K562 (cell line): ENCODE measurements around the gene RGS13. TPM values are rescaled to one million over a fixed set of nuclear protein-coding genes. Genes with fewer than 3 reads are reported as not detected.

Source experiments
- ATAC-seq: fragments of 200-7000 bp; cut with Tn5 transposase; 3 replicates; pipeline ENCODE4 v1.9.1; 2020; ENCODE audit warnings: moderate library complexity
- BruUV-seq: library from RNA; stranded (reverse); fragments of 400-500 nt; replicated peaks from 2 replicates; lab custom pipeline; 2021; lab: Mats Ljungman, UMichigan
- CTCF ChIA-PET: fragments of 300-600 bp; formaldehyde crosslinking; extraction: SDS; loops from one replicate; lab custom pipeline; 2021; ENCODE audit warnings: low intra/inter-chr PET ratio; lab: Yijun Ruan, JAX
- POLR2A ChIA-PET: fragments of 300-600, 350-650 bp; sonication (Branson Sonifier 250); formaldehyde crosslinking; extraction: SDS; loops from one replicate; lab custom pipeline; 2021; ENCODE audit warnings: antibody characterized with exemption, inconsistent platforms; lab: Yijun Ruan, JAX
- DNase-seq, 4 experiments: peaks; one replicate each; pipeline versions ENCODE4 v3.0.0 to v3.0.0-alpha.2; 2011 to 2018; ENCODE audit warnings: low spot score in 3 of 4, mixed read lengths in 3 of 4; ENCODE audit errors: extremely low read depth in 1 of 4
- FAIRE-seq: peaks from 2 replicates; lab custom pipeline; 2011; peaks lifted over from hg19 to GRCh38; lab: Jason Lieb, UNC
- H2AFZ ChIP-seq: 2 replicates; pipeline ENCODE4 v1.6.0; 2011; ENCODE audit warnings: low read depth, low read length, control low read depth, inconsistent platforms
- H3K27ac ChIP-seq: fragments of 200-600 bp; 3 replicates; pipeline ENCODE4 v1.8.0; 2011; ENCODE audit warnings: low read depth, mild to moderate bottlenecking, control low read depth, inconsistent platforms, low read length, moderate library complexity, mixed read lengths; ENCODE audit errors: extremely low read depth
- H3K27me3 ChIP-seq, 2 experiments: fragments of 300-600 bp in 1 of 2; 2 replicates in 1 of 2; 3 replicates in 1 of 2; pipeline versions ENCODE4 v1.6.0 to v1.8.0; 2011; ENCODE audit warnings: inconsistent platforms in 2 of 2, low read length in 2 of 2, mild to moderate bottlenecking in 1 of 2, mixed read lengths in 1 of 2, moderate library complexity in 1 of 2; ENCODE audit not compliant: control insufficient read depth in 2 of 2, insufficient read depth in 2 of 2
- H3K36me3 ChIP-seq: fragments of 300-600 bp; 3 replicates; pipeline ENCODE4 v1.8.0; 2011; ENCODE audit warnings: mild to moderate bottlenecking, low read length, inconsistent platforms; ENCODE audit not compliant: control insufficient read depth, insufficient read depth
- H3K4me1 ChIP-seq, 2 experiments: fragments of 200-600 bp in 1 of 2; replicated peaks in 1 of 2; 2 replicates in 1 of 2; 3 replicates in 1 of 2; pipeline versions ENCODE4 v1.5.1 to v1.8.0; 2011; ENCODE audit warnings: inconsistent platforms in 2 of 2, low read length in 2 of 2, mild to moderate bottlenecking in 1 of 2, mixed read lengths in 1 of 2, moderate library complexity in 1 of 2; ENCODE audit not compliant: control insufficient read depth in 2 of 2, insufficient read depth in 2 of 2
- H3K4me2 ChIP-seq: 2 replicates; pipeline ENCODE4 v1.6.1; 2011; ENCODE audit warnings: low read length, control low read depth, inconsistent platforms, mixed read lengths; ENCODE audit not compliant: insufficient read depth
- H3K4me3 ChIP-seq: fragments of 200-600 bp; sonication (generic), shearing (Covaris generic); 2 replicates; pipeline ENCODE4 v1.5.1; 2016; ENCODE audit warnings: control low read depth, inconsistent platforms
- H3K79me2 ChIP-seq: fragments of 200-600 bp; 3 replicates; pipeline ENCODE4 v1.8.0; 2011; ENCODE audit warnings: low read length, inconsistent platforms; ENCODE audit not compliant: control insufficient read depth, insufficient read depth
- H3K9ac ChIP-seq, 2 experiments: 2 replicates each; pipeline versions ENCODE4 v1.6.0 to v1.6.1; 2011; ENCODE audit warnings: low read depth in 2 of 2, low read length in 2 of 2, control low read depth in 1 of 2, inconsistent platforms in 1 of 2, mild to moderate bottlenecking in 1 of 2, mixed read lengths in 1 of 2; ENCODE audit not compliant: insufficient read depth in 1 of 2
- H3K9me1 ChIP-seq: one replicate; pipeline ENCODE4 v1.6.0; 2011; ENCODE audit warnings: inconsistent platforms, mild to moderate bottlenecking, low read length, moderate library complexity; ENCODE audit not compliant: control insufficient read depth, insufficient read depth
- H3K9me3 ChIP-seq: replicated peaks from 2 replicates; pipeline ENCODE4 v1.5.1; 2011; ENCODE audit warnings: low read depth, low read length, inconsistent platforms; ENCODE audit not compliant: control insufficient read depth, insufficient read depth
- H4K20me1 ChIP-seq: replicated peaks from 2 replicates; pipeline ENCODE4 v1.6.1; 2011; ENCODE audit warnings: low read length, inconsistent platforms, mixed read lengths; ENCODE audit not compliant: control insufficient read depth, insufficient read depth
- ATF7 ChIP-seq: fragments of 450-650 bp; IDR thresholded peaks from 2 replicates; pipeline ENCODE4 v1.7.1; 2014; ENCODE audit warnings: mild to moderate bottlenecking, moderate library complexity
- CHCHD3 ChIP-seq: fragments of 250-450 bp; sonication (Bioruptor Pico); IDR thresholded peaks from 2 replicates; pipeline ENCODE4 v2.1.2; 2022; ENCODE audit warnings: mild to moderate bottlenecking
- JUN ChIP-seq, 2 experiments: sonication (generic) in 1 of 2; formaldehyde crosslinking in 1 of 2; IDR thresholded peaks; 2 replicates each; pipeline versions ENCODE4 v1.6.1 to v1.8.0; 2012 to 2022; ENCODE audit warnings: borderline replicate concordance in 2 of 2, mild to moderate bottlenecking in 2 of 2, improper control_type of control experiment in 1 of 2, low read depth in 1 of 2, low read length in 1 of 2, missing genetic modification reagents in 1 of 2
- MTF1 ChIP-seq: fragments of 250-450 bp; sonication (Bioruptor Pico); IDR thresholded peaks from 2 replicates; pipeline ENCODE4 v1.9.0; 2021; ENCODE audit warnings: moderate library complexity, mild to moderate bottlenecking, inconsistent platforms, borderline replicate concordance
- SRSF1 ChIP-seq: fragments of 200-400 bp; formaldehyde crosslinking; IDR thresholded peaks from 2 replicates; pipeline ENCODE4 v1.6.1; 2017; ENCODE audit warnings: mild to moderate bottlenecking, low read depth, low read length, moderate library complexity
- SRSF9 ChIP-seq: fragments of 200-400 bp; formaldehyde crosslinking; IDR thresholded peaks from 2 replicates; pipeline ENCODE4 v1.6.1; 2017; ENCODE audit warnings: low read depth, low read length, borderline replicate concordance
- ZFPM2 ChIP-seq: fragments of 250-450 bp; sonication (Bioruptor Pico); IDR thresholded peaks from 2 replicates; pipeline ENCODE4 v1.5.1; 2022; ENCODE audit warnings: mild to moderate bottlenecking
- ZKSCAN1 ChIP-seq: fragments of 150-350 bp; IDR thresholded peaks from 2 replicates; pipeline ENCODE4 v1.6.1; 2016; ENCODE audit warnings: low read depth, low read length
- WGBS: fragments of 100-300 bp; shearing (Covaris generic); methylation state at CpG from one replicate; pipeline ENCODE4 v1.1.6; 2016; ENCODE audit warnings: low coverage, mixed read lengths; ENCODE audit not compliant: insufficient coverage; ENCODE audit errors: missing lambda C conversion rate; 5-methylcytosine and 5-hydroxymethylcytosine counted together
- in situ Hi-C: fragments of 300-500 bp; cut with MboI; formaldehyde crosslinking; loops from 4 replicates; pipeline ENCODE4 v1.15.0; 2018; ENCODE audit warnings: inconsistent platforms, mixed read lengths
- intact Hi-C: fragments of 100-400 bp; cut with micrococcal nuclease; formaldehyde crosslinking; loops from 2 replicates; pipeline ENCODE4 v1.14.2; 2022
- polyA plus RNA-seq, 8 experiments: library from polyadenylated mRNA; depleted of rRNA in 4 of 8; stranded (reverse) in 5 of 8; unstranded in 3 of 8; fragments of >200 nt; fragmentation: Nextera tagmentation in 2 of 8; fragmentation: Illumina TruSeq in 1 of 8; extraction: Ambion mirVana in 2 of 8; extraction: Trizol in 1 of 8; gene quantifications; 2 replicates each; pipeline versions ENCODE4 v1.2.1 to v1.2.3, GENCODE V29; 2011 to 2014; ENCODE audit warnings: inconsistent platforms in 1 of 8, missing spikeins in 1 of 8
- total RNA-seq, 7 experiments: library from RNA; depleted of rRNA in 6 of 7; stranded (reverse); fragments of >200 nt in 6 of 7; fragmentation: Illumina TruSeq in 2 of 7; extraction: Trizol in 2 of 7; gene quantifications; 2 replicates each; pipeline versions ENCODE4 v1.2.1 to v1.2.3, GENCODE V29; 2011 to 2021; ENCODE audit warnings: low replicate concordance in 1 of 7
- TF ChIP-seq, protein P1 (sequence below): fragments of 450-650 bp; formaldehyde crosslinking; IDR thresholded peaks from 2 replicates; pipeline ENCODE4 v1.4.0; 2020; ENCODE audit warnings: mild to moderate bottlenecking, moderate library complexity
- TF ChIP-seq, protein P2 (sequence below): fragments of 250-450 bp; sonication (Bioruptor Pico); IDR thresholded peaks from 2 replicates; pipeline ENCODE4 v1.5.1; 2021; ENCODE audit warnings: mild to moderate bottlenecking
- TF ChIP-seq, protein P3 (sequence below): fragments of 450-650 bp; IDR thresholded peaks from 2 replicates; pipeline ENCODE4 v1.6.1; 2016; ENCODE audit warnings: borderline replicate concordance
- TF ChIP-seq, protein P4 (sequence below), 2 experiments: fragments of 450-650 bp; IDR thresholded peaks; 2 replicates each; pipeline ENCODE4 v1.6.1; 2018; ENCODE audit warnings: mild to moderate bottlenecking in 2 of 2, low read depth in 1 of 2; ENCODE audit not compliant: partially characterized antibody in 2 of 2

The RGS13 gene
- total and polyA plus RNA-seq, 9 of the 15 experiments (the other 6 are each of a cell fraction or from before 2014, with no cell fraction given) = not detected

DNA sequence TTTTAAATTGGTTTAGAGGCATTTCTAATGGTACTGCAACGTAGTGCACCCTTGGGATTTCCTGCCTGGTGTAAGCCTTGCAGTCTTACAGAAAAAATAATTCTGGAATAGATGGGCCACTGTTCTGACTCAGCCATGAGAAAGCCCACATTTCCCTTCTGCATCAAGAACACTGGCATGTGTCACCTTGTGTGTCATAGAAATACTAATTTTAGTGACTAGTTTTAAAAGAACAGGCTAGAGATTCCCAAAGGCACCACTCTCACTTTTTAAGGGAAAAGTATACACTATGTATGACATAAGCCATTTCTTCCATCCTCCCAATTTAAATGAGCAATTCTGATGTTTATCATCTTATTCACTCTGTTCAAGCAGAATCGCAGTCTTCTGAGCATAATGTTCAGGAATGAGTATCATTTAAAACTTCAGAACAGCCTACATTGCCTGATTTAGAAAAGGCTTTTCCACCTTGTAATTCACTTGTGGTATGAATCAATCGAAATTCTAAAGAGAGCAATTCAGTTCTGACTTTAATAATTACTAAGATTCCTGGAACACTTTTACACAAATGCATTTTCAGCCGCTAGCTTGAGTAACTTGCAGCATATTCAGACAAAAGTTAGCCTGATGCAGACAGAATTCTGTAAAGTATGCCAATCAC lies 18.8 kb downstream of the RGS13 start:
- intact Hi-C loops = no loop called here
- no peaks in the 10 kb centered on the region for H3K4me1 ChIP-seq
- FAIRE-seq = no peak
- TF ChIP-seq MTF1 (CRISPR knock-in tag) (no peak), ATF7 (no peak), SRSF1 (no peak), SRSF9 (no peak), JUN (IDR thresholded peaks at IDR 0.05; ENCODE audit: borderline replicate concordance, low read depth, low read length) (no peak), JUN (CRISPR knock-in tag; IDR thresholded peaks at IDR 0.05; ENCODE audit: borderline replicate concordance) (no peak), ZKSCAN1 (no peak), ZFPM2 (no peak), CHCHD3 (no peak)
- TF ChIP-seq, protein P1, sequence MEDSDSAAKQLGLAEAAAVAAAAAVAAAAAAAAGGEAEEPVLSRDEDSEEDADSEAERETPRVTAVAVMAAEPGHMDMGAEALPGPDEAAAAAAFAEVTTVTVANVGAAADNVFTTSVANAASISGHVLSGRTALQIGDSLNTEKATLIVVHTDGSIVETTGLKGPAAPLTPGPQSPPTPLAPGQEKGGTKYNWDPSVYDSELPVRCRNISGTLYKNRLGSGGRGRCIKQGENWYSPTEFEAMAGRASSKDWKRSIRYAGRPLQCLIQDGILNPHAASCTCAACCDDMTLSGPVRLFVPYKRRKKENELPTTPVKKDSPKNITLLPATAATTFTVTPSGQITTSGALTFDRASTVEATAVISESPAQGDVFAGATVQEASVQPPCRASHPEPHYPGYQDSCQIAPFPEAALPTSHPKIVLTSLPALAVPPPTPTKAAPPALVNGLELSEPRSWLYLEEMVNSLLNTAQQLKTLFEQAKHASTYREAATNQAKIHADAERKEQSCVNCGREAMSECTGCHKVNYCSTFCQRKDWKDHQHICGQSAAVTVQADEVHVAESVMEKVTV (CRISPR knock-in tag) = no peak
- TF ChIP-seq, protein P2, sequence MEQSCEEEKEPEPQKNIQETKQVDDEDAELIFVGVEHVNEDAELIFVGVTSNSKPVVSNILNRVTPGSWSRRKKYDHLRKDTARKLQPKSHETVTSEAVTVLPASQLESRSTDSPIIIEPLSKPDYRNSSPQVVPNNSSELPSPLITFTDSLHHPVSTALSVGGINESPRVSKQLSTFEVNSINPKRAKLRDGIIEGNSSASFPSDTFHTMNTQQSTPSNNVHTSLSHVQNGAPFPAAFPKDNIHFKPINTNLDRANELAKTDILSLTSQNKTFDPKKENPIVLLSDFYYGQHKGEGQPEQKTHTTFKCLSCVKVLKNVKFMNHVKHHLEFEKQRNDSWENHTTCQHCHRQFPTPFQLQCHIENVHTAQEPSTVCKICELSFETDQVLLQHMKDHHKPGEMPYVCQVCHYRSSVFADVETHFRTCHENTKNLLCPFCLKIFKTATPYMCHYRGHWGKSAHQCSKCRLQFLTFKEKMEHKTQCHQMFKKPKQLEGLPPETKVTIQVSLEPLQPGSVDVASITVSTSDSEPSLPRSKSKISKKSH (CRISPR knock-in tag) = no peak
- TF ChIP-seq, protein P3, sequence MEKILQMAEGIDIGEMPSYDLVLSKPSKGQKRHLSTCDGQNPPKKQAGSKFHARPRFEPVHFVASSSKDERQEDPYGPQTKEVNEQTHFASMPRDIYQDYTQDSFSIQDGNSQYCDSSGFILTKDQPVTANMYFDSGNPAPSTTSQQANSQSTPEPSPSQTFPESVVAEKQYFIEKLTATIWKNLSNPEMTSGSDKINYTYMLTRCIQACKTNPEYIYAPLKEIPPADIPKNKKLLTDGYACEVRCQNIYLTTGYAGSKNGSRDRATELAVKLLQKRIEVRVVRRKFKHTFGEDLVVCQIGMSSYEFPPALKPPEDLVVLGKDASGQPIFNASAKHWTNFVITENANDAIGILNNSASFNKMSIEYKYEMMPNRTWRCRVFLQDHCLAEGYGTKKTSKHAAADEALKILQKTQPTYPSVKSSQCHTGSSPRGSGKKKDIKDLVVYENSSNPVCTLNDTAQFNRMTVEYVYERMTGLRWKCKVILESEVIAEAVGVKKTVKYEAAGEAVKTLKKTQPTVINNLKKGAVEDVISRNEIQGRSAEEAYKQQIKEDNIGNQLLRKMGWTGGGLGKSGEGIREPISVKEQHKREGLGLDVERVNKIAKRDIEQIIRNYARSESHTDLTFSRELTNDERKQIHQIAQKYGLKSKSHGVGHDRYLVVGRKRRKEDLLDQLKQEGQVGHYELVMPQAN = no peak
- TF ChIP-seq, protein P4, sequence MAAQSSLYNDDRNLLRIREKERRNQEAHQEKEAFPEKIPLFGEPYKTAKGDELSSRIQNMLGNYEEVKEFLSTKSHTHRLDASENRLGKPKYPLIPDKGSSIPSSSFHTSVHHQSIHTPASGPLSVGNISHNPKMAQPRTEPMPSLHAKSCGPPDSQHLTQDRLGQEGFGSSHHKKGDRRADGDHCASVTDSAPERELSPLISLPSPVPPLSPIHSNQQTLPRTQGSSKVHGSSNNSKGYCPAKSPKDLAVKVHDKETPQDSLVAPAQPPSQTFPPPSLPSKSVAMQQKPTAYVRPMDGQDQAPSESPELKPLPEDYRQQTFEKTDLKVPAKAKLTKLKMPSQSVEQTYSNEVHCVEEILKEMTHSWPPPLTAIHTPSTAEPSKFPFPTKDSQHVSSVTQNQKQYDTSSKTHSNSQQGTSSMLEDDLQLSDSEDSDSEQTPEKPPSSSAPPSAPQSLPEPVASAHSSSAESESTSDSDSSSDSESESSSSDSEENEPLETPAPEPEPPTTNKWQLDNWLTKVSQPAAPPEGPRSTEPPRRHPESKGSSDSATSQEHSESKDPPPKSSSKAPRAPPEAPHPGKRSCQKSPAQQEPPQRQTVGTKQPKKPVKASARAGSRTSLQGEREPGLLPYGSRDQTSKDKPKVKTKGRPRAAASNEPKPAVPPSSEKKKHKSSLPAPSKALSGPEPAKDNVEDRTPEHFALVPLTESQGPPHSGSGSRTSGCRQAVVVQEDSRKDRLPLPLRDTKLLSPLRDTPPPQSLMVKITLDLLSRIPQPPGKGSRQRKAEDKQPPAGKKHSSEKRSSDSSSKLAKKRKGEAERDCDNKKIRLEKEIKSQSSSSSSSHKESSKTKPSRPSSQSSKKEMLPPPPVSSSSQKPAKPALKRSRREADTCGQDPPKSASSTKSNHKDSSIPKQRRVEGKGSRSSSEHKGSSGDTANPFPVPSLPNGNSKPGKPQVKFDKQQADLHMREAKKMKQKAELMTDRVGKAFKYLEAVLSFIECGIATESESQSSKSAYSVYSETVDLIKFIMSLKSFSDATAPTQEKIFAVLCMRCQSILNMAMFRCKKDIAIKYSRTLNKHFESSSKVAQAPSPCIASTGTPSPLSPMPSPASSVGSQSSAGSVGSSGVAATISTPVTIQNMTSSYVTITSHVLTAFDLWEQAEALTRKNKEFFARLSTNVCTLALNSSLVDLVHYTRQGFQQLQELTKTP (IDR thresholded peaks at IDR 0.05; ENCODE audit: low read depth in 1 of 2, partially characterized antibody in 2 of 2) = no peak

More for the DNA sequence above, 18.8 kb downstream of the RGS13 start:
- in situ Hi-C loops = no loop called here
- Histone ChIP-seq H3K36me3 (no peaks in the 10 kb centered on the region), H3K9me3 (no peaks in the 10 kb centered on the region), H3K27me3 (no peaks in the 10 kb centered on the region), H3K4me2 (no peak overlapping the region), H4K20me1 (no peaks in the 10 kb centered on the region), H3K27ac (no peak overlapping the region), H3K9ac (no peak overlapping the region), H3K79me2 (no peaks in the 10 kb centered on the region), H2AFZ (no peak overlapping the region), H3K4me3 (no peak overlapping the region), H3K9me1 (no peaks in the 10 kb centered on the region)
- WGBS = 1% methylated on average over 4 of the region's 4 CpGs
- ChIA-PET CTCF (no interaction called here), POLR2A (interaction anchor here (0.6 kb wide), 1 partner anchor 1846 kb away, joined by 3 read pairs; no protein-coding TSS in a partner anchor)
- DNase-seq (no peak), ATAC-seq (no peak)
- no TSS peak for BruUV-seq
